Activated naive CD8-positive, alpha-beta T cell treated with anti-CD3 and anti-CD28 coated beads, Interleukin-2, amount 10 ng/mL, durations not matched to agents 7 days and 5 days (primary cell): ENCODE data around the gene WFDC2. TPM values are rescaled to one million over a fixed set of nuclear protein-coding genes. Genes with fewer than 3 reads are reported as not detected.

Source experiments
- ATAC-seq: fragments of 150-1000 bp; cut with Tn5 transposase; one replicate; pipeline ENCODE4 v1.10.0; 2021; ENCODE audit warnings: low read depth, moderate library complexity
- POLR2A ChIA-PET: fragments of 350-600 bp; sonication (Branson Sonifier 250); formaldehyde crosslinking; loops from one replicate; lab custom pipeline; 2021; ENCODE audit warnings: antibody characterized with exemption; lab: Charles Lee
- DNase-seq: peaks from one replicate; pipeline ENCODE4 v3.0.0; 2021
- H3K27ac Mint-ChIP-seq: one replicate; pipeline ENCODE4 v1.8.0; 2022; ENCODE audit warnings: mild to moderate bottlenecking, mixed read lengths
- H3K27me3 Mint-ChIP-seq: one replicate; pipeline ENCODE4 v1.8.0; 2022; ENCODE audit warnings: mild to moderate bottlenecking, moderate library complexity, mixed read lengths
- H3K36me3 Mint-ChIP-seq: one replicate; pipeline ENCODE4 v1.8.0; 2021; ENCODE audit warnings: mild to moderate bottlenecking, mixed read lengths
- H3K4me1 Mint-ChIP-seq: one replicate; pipeline ENCODE4 v1.8.0; 2021; ENCODE audit warnings: mixed read lengths
- H3K4me3 Mint-ChIP-seq: one replicate; pipeline ENCODE4 v1.8.0; 2022; ENCODE audit warnings: mild to moderate bottlenecking, moderate library complexity, mixed read lengths
- H3K9me3 Mint-ChIP-seq: one replicate; pipeline ENCODE4 v1.8.0; 2021; ENCODE audit warnings: mixed read lengths
- microRNA-seq: library from miRNA; unstranded; fragments of <30 nt; microRNA quantifications from one replicate; pipeline ENCODE4 v1.2.0, GENCODE V29; 2022
- total RNA-seq, 2 experiments: library from RNA; stranded (reverse); gene quantifications; one replicate each; pipeline ENCODE4 v1.2.3, GENCODE V29; 2021

Gene WFDC2
- total RNA-seq, 2 experiments from 2014 or later = not detected

DNA sequence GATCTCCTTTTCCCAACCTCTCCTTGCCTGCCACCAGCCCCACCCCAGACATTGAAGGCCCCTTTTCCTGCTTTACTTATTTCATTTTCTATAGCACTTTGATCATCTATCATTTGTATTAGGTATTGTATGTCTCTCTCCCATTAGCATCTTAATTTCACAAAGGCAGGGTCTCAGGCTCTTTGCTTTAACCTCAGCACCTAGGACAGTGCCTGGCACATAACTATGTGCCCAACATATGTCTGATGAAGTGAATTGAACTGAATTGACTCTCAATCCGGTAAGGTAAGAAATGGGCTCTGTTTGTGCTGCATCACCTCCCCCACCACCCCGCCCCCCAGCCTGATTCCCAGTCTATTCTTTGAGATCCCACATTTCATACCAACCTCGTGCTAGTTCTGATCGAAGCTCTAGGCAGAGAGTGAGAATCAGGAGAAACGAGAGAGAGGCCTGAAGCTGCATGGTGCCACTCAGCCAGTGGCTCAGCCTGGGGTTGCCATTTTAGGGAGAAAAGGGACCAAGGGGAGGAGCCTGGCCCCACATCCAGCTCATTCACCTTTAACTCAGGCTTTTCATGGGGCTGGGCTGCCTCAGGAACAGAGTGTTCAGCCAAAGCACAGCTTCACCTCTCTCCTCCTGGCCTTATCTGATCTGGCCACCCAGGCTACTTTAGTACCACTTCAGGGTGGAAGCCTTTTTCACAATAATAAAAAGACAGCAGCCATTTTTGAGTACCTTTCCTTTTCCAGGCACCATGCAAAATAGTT, 45.8 kb downstream of the WFDC2 start, which contains the start of gene SPINT3:
Gene SPINT3 (minus strand): TSS at position 476 of the 767 bp plus-strand sequence. CDS start 14 bp downstream, at position 462.
- Mint-ChIP-seq H3K9me3 (no peaks in the 10 kb centered on the region), H3K27me3 (peaks cover 25% of the 10 kb centered on the region), H3K4me1 (no peaks in the 10 kb centered on the region), H3K27ac (no peak within 1 kb of the TSS), H3K4me3 (no peak within 1 kb of the TSS), H3K36me3 (no peaks in the 10 kb centered on the region)
- POLR2A ChIA-PET = no interaction called here
- ATAC-seq (no peak), DNase-seq (no peak)

DNA sequence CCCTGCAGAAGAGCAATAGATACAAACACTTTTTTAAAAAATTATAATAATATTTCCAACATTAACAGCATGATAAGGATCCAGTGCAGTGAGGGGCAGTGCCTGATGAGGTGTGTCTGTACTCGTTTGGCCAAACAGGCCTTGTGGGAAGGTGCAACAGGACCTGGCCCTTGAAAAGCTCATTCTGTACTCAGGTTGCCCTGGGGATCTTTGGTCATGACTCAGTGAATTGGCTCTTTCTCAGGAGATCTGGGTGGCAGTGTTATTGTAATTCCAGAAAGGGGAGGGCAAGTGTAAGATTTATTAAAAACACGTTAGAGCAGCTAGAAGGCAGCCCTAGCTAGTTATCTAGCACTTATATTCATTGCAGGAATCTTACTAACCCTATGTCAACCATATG, 48.7 kb downstream of the WFDC2 start:
- POLR2A ChIA-PET = no interaction called here
- Mint-ChIP-seq H3K4me3 (no peak overlapping the region), H3K9me3 (no peaks in the 10 kb centered on the region), H3K27ac (no peak overlapping the region), H3K27me3 (peaks cover 29% of the 10 kb centered on the region), H3K36me3 (no peaks in the 10 kb centered on the region), H3K4me1 (no peaks in the 10 kb centered on the region)
- no peak for DNase-seq
- ATAC-seq = no peak

DNA sequence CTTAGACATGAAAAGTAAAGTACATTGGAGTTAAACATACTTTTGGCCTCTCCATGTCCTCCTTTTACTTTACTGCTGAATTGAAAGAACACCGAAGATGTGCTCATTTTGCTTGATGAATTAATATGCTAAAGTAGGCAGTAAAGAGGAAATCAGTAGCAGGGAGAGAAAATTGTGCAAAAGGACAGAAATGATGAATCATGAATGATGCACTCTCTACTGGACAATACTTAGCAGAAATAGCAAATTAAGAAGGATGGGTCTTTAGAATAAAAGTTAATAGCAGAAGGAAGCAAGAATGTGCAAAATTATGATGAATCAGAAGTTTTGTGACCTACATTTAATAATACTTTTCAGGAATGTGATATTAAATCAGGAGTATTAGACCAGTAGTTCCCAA, 54.3 kb downstream of the WFDC2 start:
- Mint-ChIP-seq H3K9me3 (no peaks in the 10 kb centered on the region), H3K4me3 (no peak overlapping the region), H3K27ac (no peak overlapping the region), H3K27me3 (peaks cover 29% of the 10 kb centered on the region), H3K4me1 (no peaks in the 10 kb centered on the region), H3K36me3 (no peaks in the 10 kb centered on the region)
- no peak for ATAC-seq
- no peak for DNase-seq
- POLR2A ChIA-PET = no interaction called here

DNA sequence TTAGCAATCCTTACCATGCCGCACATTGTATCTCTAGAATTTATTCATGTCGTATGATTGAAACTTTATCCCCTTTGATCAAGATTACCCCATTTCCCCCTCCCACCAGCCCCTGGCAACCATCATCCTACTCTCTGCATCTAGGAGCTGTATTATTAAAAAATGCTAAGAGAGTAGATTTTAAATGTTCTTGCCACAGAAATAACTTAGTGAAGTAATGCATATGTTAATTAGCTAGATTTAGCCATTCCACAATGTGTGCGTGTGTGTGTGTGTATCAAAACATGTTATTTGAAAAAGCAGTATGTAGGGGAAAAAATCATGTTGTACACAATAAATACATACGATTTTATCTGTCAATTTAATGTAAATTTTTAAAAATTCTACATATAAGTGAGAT, 57.7 kb downstream of the WFDC2 start:
- Mint-ChIP-seq H3K4me3 (no peak overlapping the region), H3K27ac (no peak overlapping the region), H3K27me3 (peaks cover 26% of the 10 kb centered on the region), H3K9me3 (no peaks in the 10 kb centered on the region), H3K36me3 (no peaks in the 10 kb centered on the region), H3K4me1 (no peaks in the 10 kb centered on the region)
- DNase-seq (no peak), ATAC-seq (no peak)
- POLR2A ChIA-PET = no interaction called here

Small RNA genes lying within 50 kb of the gene (microRNA-seq; reads per million reads assigned to microRNA genes)
- 2.8 reads per million for gene MIR6812

Other genes with a start within 250 kb of the WFDC2 start
- gene SEMG2, start 248.4 kb upstream of the WFDC2 start, total RNA-seq = not detected
- not detected for gene SLPI, start 215.2 kb upstream of the WFDC2 start, total RNA-seq
- gene RBPJL, start 162.9 kb upstream of the WFDC2 start, total RNA-seq = not detected
- under 1 TPM; 0.14 to 0.30 TPM for gene MATN4, start 161.5 kb upstream of the WFDC2 start, total RNA-seq
- 1 to 10 TPM; 7.0 to 7.1 TPM for gene SDC4, start 121.3 kb upstream of the WFDC2 start, total RNA-seq
- 10 to 100 TPM; 34.9 to 38.6 TPM for gene SYS1, start 106.6 kb upstream of the WFDC2 start, total RNA-seq
- not detected for gene TP53TG5, start 91.4 kb upstream of the WFDC2 start, total RNA-seq
- 10 to 100 TPM; 21.1 TPM for gene DBNDD2, start 61.5 kb upstream of the WFDC2 start, total RNA-seq
- gene PIGT, start 53.6 kb upstream of the WFDC2 start, total RNA-seq = 10 to 100 TPM; 64.9 to 72.7 TPM
- not detected for gene SPINT3, start 45.9 kb downstream of the WFDC2 start, total RNA-seq
- not detected for gene WFDC6, start 69.7 kb downstream of the WFDC2 start, total RNA-seq
- not detected for gene EPPIN, start 77.6 kb downstream of the WFDC2 start, total RNA-seq
- gene WFDC8, start 109.5 kb downstream of the WFDC2 start, total RNA-seq = not detected
- gene WFDC10A, start 160.0 kb downstream of the WFDC2 start, total RNA-seq = not detected
- not detected for gene WFDC9, start 161.5 kb downstream of the WFDC2 start, total RNA-seq
- not detected for gene WFDC11, start 200.5 kb downstream of the WFDC2 start, total RNA-seq
- gene WFDC13, start 232.3 kb downstream of the WFDC2 start, total RNA-seq = not detected
- gene WFDC10B, start 235.3 kb downstream of the WFDC2 start, total RNA-seq = not detected